SU-DHL-6 (cell line): ENCODE measurements around the gene THOC1.

Experiments
- H2AFZ ChIP-seq: fragments of 200-600 bp; sonication (generic); 2 replicates; pipeline ENCODE4 v1.6.1; 2014; ENCODE audit warnings: low read depth, mild to moderate bottlenecking, moderate library complexity, mixed read lengths, antibody characterized with exemption, low read length; ENCODE audit not compliant: severe bottlenecking
- H3F3A ChIP-seq: fragments of 200-600 bp; shearing (Covaris generic); 2 replicates; pipeline ENCODE4 v1.6.0; 2016; ENCODE audit warnings: antibody characterized with exemption, mild to moderate bottlenecking; ENCODE audit not compliant: insufficient read depth
- H3K27ac ChIP-seq: fragments of 200-600 bp; sonication (generic); 2 replicates; pipeline ENCODE4 v1.5.1; 2016; ENCODE audit warnings: low read depth, mild to moderate bottlenecking, low read length, moderate library complexity, mixed read lengths
- H3K27me3 ChIP-seq: fragments of 200-600 bp; sonication (generic), shearing (Covaris generic); 2 replicates; pipeline ENCODE4 v1.6.0; 2014; ENCODE audit warnings: mild to moderate bottlenecking, low read length
- H3K36me3 ChIP-seq: fragments of 200-600 bp; sonication (generic); 2 replicates; pipeline ENCODE4 v1.6.1; 2014; ENCODE audit warnings: mild to moderate bottlenecking, low read length, mixed read lengths
- H3K4me2 ChIP-seq: fragments of 300-600, 200-600 bp; shearing (Covaris generic), sonication (generic); 2 replicates; pipeline ENCODE4 v1.6.0; 2014; ENCODE audit warnings: low read length, low read depth, mild to moderate bottlenecking; ENCODE audit not compliant: poor library complexity, severe bottlenecking
- H3K4me3 ChIP-seq: fragments of 200-600 bp; sonication (generic); 2 replicates; pipeline ENCODE4 v1.5.1; 2014; ENCODE audit warnings: antibody characterized with exemption, low read length, mild to moderate bottlenecking, mixed read lengths; ENCODE audit not compliant: insufficient read depth, poor library complexity, severe bottlenecking
- H3K79me2 ChIP-seq: fragments of 200-600 bp; sonication (generic); 2 replicates; pipeline ENCODE4 v1.6.1; 2014; ENCODE audit warnings: mild to moderate bottlenecking, low read length, moderate library complexity; ENCODE audit not compliant: insufficient read depth
- H3K9ac ChIP-seq: fragments of 200-600 bp; sonication (generic); 2 replicates; pipeline ENCODE4 v1.7.0; 2014; ENCODE audit warnings: mild to moderate bottlenecking, low read length
- H3K9me2 ChIP-seq: fragments of 200-600 bp; sonication (generic); replicated peaks from 2 replicates; pipeline ENCODE4 v1.6.1; 2014; ENCODE audit warnings: low read length; ENCODE audit not compliant: insufficient read depth
- H3K9me3 ChIP-seq: fragments of 200-600 bp; sonication (generic); 2 replicates; pipeline ENCODE4 v1.6.1; 2014; ENCODE audit warnings: low read length, mixed read lengths; ENCODE audit not compliant: insufficient read depth
- H4K20me1 ChIP-seq: fragments of 200-600 bp; sonication (generic); 2 replicates; pipeline ENCODE4 v1.6.1; 2014; ENCODE audit warnings: low read depth, mild to moderate bottlenecking, antibody characterized with exemption, low read length, moderate library complexity, mixed read lengths
- EZH2phosphoT487 ChIP-seq: fragments of 200-600 bp; sonication (generic), shearing (Covaris generic); conservative IDR thresholded peaks from 2 replicates; pipeline ENCODE4 v1.6.1; 2018; ENCODE audit warnings: mild to moderate bottlenecking, antibody characterized with exemption, low read length, moderate library complexity, mixed read lengths
- TF ChIP-seq, protein P1 (sequence below): fragments of 200-600 bp; sonication (generic); IDR thresholded peaks from one replicate; pipeline ENCODE4 v1.5.1; 2017; ENCODE audit warnings: antibody characterized with exemption, mild to moderate bottlenecking, low read length, moderate library complexity; ENCODE audit not compliant: insufficient read depth, poor library complexity, severe bottlenecking

The THOC1 gene

DNA sequence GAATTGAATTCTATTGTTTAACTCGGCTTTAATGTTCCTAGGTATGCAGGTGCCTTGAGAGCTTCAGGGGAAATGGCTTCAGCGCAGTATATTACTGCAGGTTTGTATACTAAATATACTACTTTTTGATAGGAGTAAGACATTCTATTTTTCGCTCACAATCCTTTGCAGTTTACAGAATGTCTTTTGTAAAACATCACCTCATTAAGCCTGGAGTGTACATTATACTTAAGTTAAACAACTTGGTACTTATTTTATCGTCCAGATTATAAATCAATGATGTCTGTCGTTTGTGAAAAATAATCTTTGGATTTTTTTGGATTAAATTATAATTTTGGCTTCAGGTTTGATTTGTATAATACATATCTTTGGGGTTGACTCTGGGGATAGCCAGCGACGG, 75.0 kb downstream of the THOC1 start:
- no peak overlapping the region for H3K4me2 ChIP-seq
- peaks cover 15% of the 10 kb centered on the region; the same call in 1 of the 2 replicates for H3K36me3 ChIP-seq
- H2AFZ ChIP-seq = no peak overlapping the region
- no peak overlapping the region for H3K27ac ChIP-seq
- no peaks in the 10 kb centered on the region for H3F3A ChIP-seq
- H3K4me3 ChIP-seq = no peak overlapping the region
- TF ChIP-seq EZH2phosphoT487 = no peak
- TF ChIP-seq, protein P1, sequence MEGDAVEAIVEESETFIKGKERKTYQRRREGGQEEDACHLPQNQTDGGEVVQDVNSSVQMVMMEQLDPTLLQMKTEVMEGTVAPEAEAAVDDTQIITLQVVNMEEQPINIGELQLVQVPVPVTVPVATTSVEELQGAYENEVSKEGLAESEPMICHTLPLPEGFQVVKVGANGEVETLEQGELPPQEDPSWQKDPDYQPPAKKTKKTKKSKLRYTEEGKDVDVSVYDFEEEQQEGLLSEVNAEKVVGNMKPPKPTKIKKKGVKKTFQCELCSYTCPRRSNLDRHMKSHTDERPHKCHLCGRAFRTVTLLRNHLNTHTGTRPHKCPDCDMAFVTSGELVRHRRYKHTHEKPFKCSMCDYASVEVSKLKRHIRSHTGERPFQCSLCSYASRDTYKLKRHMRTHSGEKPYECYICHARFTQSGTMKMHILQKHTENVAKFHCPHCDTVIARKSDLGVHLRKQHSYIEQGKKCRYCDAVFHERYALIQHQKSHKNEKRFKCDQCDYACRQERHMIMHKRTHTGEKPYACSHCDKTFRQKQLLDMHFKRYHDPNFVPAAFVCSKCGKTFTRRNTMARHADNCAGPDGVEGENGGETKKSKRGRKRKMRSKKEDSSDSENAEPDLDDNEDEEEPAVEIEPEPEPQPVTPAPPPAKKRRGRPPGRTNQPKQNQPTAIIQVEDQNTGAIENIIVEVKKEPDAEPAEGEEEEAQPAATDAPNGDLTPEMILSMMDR = no peak
- H3K9me3 ChIP-seq = no peaks in the 10 kb centered on the region
- H3K27me3 ChIP-seq = no peaks in the 10 kb centered on the region
- H4K20me1 ChIP-seq = 0 out of 2 replicates have a peak, but pooled peaks cover 1% of the 10 kb centered on the region
- peaks cover 42% of the 10 kb centered on the region for H3K79me2 ChIP-seq
- H3K9ac ChIP-seq = no peak overlapping the region
- no peaks in the 10 kb centered on the region for H3K9me2 ChIP-seq

DNA sequence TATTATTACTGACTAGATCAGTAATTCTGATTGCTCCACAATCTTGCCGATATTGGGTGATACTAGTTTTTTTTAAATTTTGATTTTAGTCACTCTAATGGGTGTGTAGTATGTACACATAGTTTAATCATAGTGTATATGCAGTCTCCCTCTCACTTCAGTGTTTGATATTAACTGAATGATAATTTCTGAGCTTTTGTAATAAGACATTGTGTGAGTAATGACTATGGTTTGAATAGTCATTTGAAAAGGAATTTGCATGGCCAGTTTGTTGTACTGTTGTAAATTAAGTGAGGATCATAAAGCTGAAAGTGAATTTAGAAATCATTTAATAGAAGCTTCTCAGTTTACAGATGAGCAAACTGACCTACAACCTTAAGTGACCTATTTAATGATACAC, 76.1 kb downstream of the THOC1 start:
- Histone ChIP-seq H3K9me3 (no peaks in the 10 kb centered on the region), H2AFZ (no peak overlapping the region), H3K4me2 (no peak overlapping the region), H3K27ac (no peak overlapping the region), H4K20me1 (0 out of 2 replicates have a peak, but pooled peaks cover 8% of the 10 kb centered on the region), H3K36me3 (peaks cover 8% of the 10 kb centered on the region; the same call in 1 of the 2 replicates), H3K79me2 (peaks cover 52% of the 10 kb centered on the region), H3K9ac (no peak overlapping the region), H3K4me3 (no peak overlapping the region), H3K27me3 (no peaks in the 10 kb centered on the region), H3F3A (no peaks in the 10 kb centered on the region), H3K9me2 (no peaks in the 10 kb centered on the region)
- no peak for TF ChIP-seq EZH2phosphoT487
- TF ChIP-seq, protein P1 = no peak

DNA sequence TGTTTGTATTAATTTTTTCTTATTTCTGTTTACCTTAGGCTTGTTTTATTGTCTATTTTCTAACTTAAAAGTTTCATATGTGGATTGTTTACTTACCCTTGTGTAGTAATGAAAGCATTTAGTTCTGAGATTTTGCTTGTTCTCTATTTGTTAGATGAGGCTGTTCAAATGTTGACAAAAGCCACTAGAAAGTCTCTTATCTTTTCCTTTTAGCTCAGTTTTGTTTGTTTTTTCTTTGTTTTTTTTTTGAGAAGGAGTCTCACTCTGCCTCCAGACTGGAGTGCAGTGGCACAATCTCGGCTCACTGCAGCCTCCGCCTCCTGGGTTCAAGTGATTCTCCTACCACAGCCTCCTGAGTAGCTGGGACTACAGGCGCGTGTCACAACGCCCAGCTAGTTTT, 78.6 kb downstream of the THOC1 start:
- no peak overlapping the region for H3K9ac ChIP-seq
- H3K9me2 ChIP-seq = no peaks in the 10 kb centered on the region
- H3K4me3 ChIP-seq = no peak overlapping the region
- no peaks in the 10 kb centered on the region for H3K9me3 ChIP-seq
- no peak overlapping the region for H3K27ac ChIP-seq
- no peak overlapping the region for H3K4me2 ChIP-seq
- TF ChIP-seq, protein P1 = no peak
- TF ChIP-seq EZH2phosphoT487 = no peak
- no peaks in the 10 kb centered on the region for H3K27me3 ChIP-seq
- H3K79me2 ChIP-seq = peaks cover 61% of the 10 kb centered on the region
- no peak overlapping the region for H2AFZ ChIP-seq
- H4K20me1 ChIP-seq = 0 out of 2 replicates have a peak, but pooled peaks cover 8% of the 10 kb centered on the region
- peaks cover 5% of the 10 kb centered on the region; the same call in 1 of the 2 replicates for H3K36me3 ChIP-seq
- H3F3A ChIP-seq = no peaks in the 10 kb centered on the region
